GM12878 (cell line): ENCODE measurements around the gene CFDP1. TPM values are rescaled to one million over a fixed set of nuclear protein-coding genes. Genes with fewer than 3 reads are reported as not detected.

Experiments
- ATAC-seq: fragments of 200-7000 bp; cut with Tn5 transposase; 3 replicates; pipeline ENCODE4 v1.9.1; 2020; ENCODE audit warnings: mild to moderate bottlenecking, moderate library complexity
- BruUV-seq: library from RNA; stranded (reverse); fragments of 400-500 nt; replicated peaks from 2 replicates; lab custom pipeline; 2021; lab: Mats Ljungman, UMichigan
- CTCF ChIA-PET: fragments of 300-600 bp; sonication (Branson Sonifier 250); formaldehyde crosslinking; extraction: SDS; loops from one replicate; lab custom pipeline; 2021; ENCODE audit warnings: inconsistent platforms; lab: Yijun Ruan, JAX
- POLR2A ChIA-PET: fragments of 350-600 bp; formaldehyde crosslinking; extraction: SDS; loops from one replicate; lab custom pipeline; 2021; ENCODE audit warnings: inconsistent platforms; lab: Charles Lee
- RAD21 ChIA-PET: fragments of 300-600 bp; sonication (Branson Sonifier 250); formaldehyde crosslinking; loops from one replicate; lab custom pipeline; 2023; ENCODE audit warnings: antibody characterized with exemption; ENCODE audit not compliant: unreplicated experiment; lab: Charles Lee
- SMC1A ChIA-PET: fragments of 300-600 bp; sonication (Branson Sonifier 250); formaldehyde crosslinking; loops from one replicate; lab custom pipeline; 2023; ENCODE audit not compliant: unreplicated experiment, uncharacterized antibody; lab: Charles Lee
- DNase-seq: peaks from one replicate; pipeline ENCODE4 v3.0.0-alpha.2; 2011; ENCODE audit warnings: low read depth, low spot score
- FAIRE-seq: peaks from 3 replicates; lab custom pipeline; 2011; peaks lifted over from hg19 to GRCh38; lab: Jason Lieb, UNC
- H2AFZ ChIP-seq: 2 replicates; pipeline ENCODE4 v1.6.0; 2011; ENCODE audit warnings: low read depth, low read length, control low read depth; ENCODE audit not compliant: control insufficient read depth
- H3K27ac ChIP-seq: 2 replicates; pipeline ENCODE4 v1.5.1; 2011; ENCODE audit warnings: control low read depth; ENCODE audit not compliant: control insufficient read depth, insufficient read depth
- H3K27me3 ChIP-seq, 2 experiments: replicated peaks in 1 of 2; 2 replicates each; pipeline versions ENCODE4 v1.6.0 to v1.6.1; 2011; ENCODE audit warnings: low read length in 1 of 2; ENCODE audit not compliant: control insufficient read depth in 2 of 2, insufficient read depth in 2 of 2
- H3K36me3 ChIP-seq, 2 experiments: 2 replicates each; pipeline ENCODE4 v1.5.1; 2011; ENCODE audit warnings: low read length in 1 of 2; ENCODE audit not compliant: control insufficient read depth in 2 of 2, insufficient read depth in 2 of 2
- H3K4me1 ChIP-seq: 2 replicates; pipeline ENCODE4 v1.6.1; 2011; ENCODE audit warnings: mild to moderate bottlenecking, low read length, moderate library complexity, mixed read lengths; ENCODE audit not compliant: control insufficient read depth, insufficient read depth
- H3K4me2 ChIP-seq: 2 replicates; pipeline ENCODE4 v1.6.0; 2011; ENCODE audit warnings: control low read depth; ENCODE audit not compliant: control insufficient read depth, insufficient read depth
- H3K4me3 ChIP-seq: fragments of 200-600 bp; sonication (generic); 2 replicates; pipeline ENCODE4 v1.5.1; 2016
- H3K79me2 ChIP-seq: 2 replicates; pipeline ENCODE4 v1.6.0; 2011; ENCODE audit warnings: low read length; ENCODE audit not compliant: control insufficient read depth, insufficient read depth
- H3K9ac ChIP-seq: 2 replicates; pipeline ENCODE4 v1.8.0; 2011; ENCODE audit warnings: low read length, control low read depth, mixed read lengths; ENCODE audit not compliant: control insufficient read depth, insufficient read depth
- H3K9me3 ChIP-seq: replicated peaks from 3 replicates; pipeline ENCODE4 v1.5.1; 2011; ENCODE audit warnings: mild to moderate bottlenecking, low read length; ENCODE audit not compliant: control insufficient read depth, insufficient read depth
- H4K20me1 ChIP-seq: 2 replicates; pipeline ENCODE4 v1.6.0; 2011; ENCODE audit not compliant: control insufficient read depth, insufficient read depth
- BACH1 ChIP-seq: fragments of 450-650 bp; IDR thresholded peaks from 2 replicates; pipeline ENCODE4 v1.6.1; 2017; ENCODE audit warnings: mild to moderate bottlenecking, borderline replicate concordance
- BCL11A ChIP-seq: IDR thresholded peaks from 2 replicates; pipeline ENCODE4 v1.6.1; 2011; ENCODE audit warnings: low read depth, low read length
- E2F8 ChIP-seq: fragments of 450-650 bp; IDR thresholded peaks from 2 replicates; pipeline ENCODE4 v1.6.1; 2018; ENCODE audit warnings: mild to moderate bottlenecking, low read depth, moderate library complexity; ENCODE audit not compliant: partially characterized antibody
- FOS ChIP-seq: IDR thresholded peaks from 3 replicates; pipeline ENCODE4 v1.6.1; 2011; ENCODE audit warnings: borderline replicate concordance; ENCODE audit not compliant: insufficient read length; ENCODE audit errors: extremely low read depth
- HDGF ChIP-seq: fragments of 450-650 bp; IDR thresholded peaks from 2 replicates; pipeline ENCODE4 v1.6.1; 2016; ENCODE audit warnings: antibody characterized with exemption
- IRF4 ChIP-seq: IDR thresholded peaks from 2 replicates; pipeline ENCODE4 v1.6.1; 2011; ENCODE audit warnings: low read depth, low read length
- LARP7 ChIP-seq: fragments of 450-650 bp; IDR thresholded peaks from 2 replicates; pipeline ENCODE4 v1.6.1; 2017; ENCODE audit warnings: mild to moderate bottlenecking
- MYB ChIP-seq: fragments of 150-350 bp; IDR thresholded peaks from 2 replicates; pipeline ENCODE4 v1.6.1; 2014; ENCODE audit warnings: mild to moderate bottlenecking, low read depth, low read length, borderline replicate concordance
- MYC ChIP-seq: IDR thresholded peaks from 2 replicates; pipeline ENCODE4 v1.6.1; 2011; ENCODE audit warnings: mild to moderate bottlenecking, low read length, moderate library complexity, inconsistent platforms; ENCODE audit not compliant: insufficient read depth, insufficient replicate concordance, insufficient read length, severe bottlenecking
- POLR2A ChIP-seq: IDR thresholded peaks from 2 replicates; pipeline ENCODE4 v1.6.1; 2011; ENCODE audit warnings: low read depth, mild to moderate bottlenecking, low read length
- POU2F2 ChIP-seq: IDR thresholded peaks from 3 replicates; pipeline ENCODE4 v1.6.1; 2011; ENCODE audit warnings: low read depth, mild to moderate bottlenecking, low read length, borderline replicate concordance
- RBBP5 ChIP-seq: fragments of 200-600 bp; sonication (generic); conservative IDR thresholded peaks from 2 replicates; pipeline ENCODE4 v1.6.1; 2016
- SIX5 ChIP-seq: IDR thresholded peaks from 2 replicates; pipeline ENCODE4 v1.6.1; 2011; ENCODE audit warnings: mild to moderate bottlenecking, low read depth, low read length, moderate library complexity; ENCODE audit not compliant: severe bottlenecking
- SPI1 ChIP-seq: IDR thresholded peaks from 2 replicates; pipeline ENCODE4 v1.6.1; 2011; ENCODE audit warnings: low read depth, mild to moderate bottlenecking, low read length, moderate library complexity, borderline replicate concordance; ENCODE audit not compliant: insufficient read depth
- SUZ12 ChIP-seq: fragments of 200-600 bp; sonication (generic); IDR thresholded peaks from one replicate; pipeline ENCODE4 v1.6.1; 2018; ENCODE audit warnings: antibody characterized with exemption, mild to moderate bottlenecking; ENCODE audit not compliant: unreplicated experiment
- TAF1 ChIP-seq: IDR thresholded peaks from 2 replicates; pipeline ENCODE4 v1.6.1; 2011; ENCODE audit warnings: mild to moderate bottlenecking, low read depth, low read length, borderline replicate concordance
- TBL1XR1 ChIP-seq: IDR thresholded peaks from 2 replicates; pipeline ENCODE4 v1.6.1; 2012; ENCODE audit warnings: low read depth, low read length, improper control_type of control experiment
- TCF3 ChIP-seq: IDR thresholded peaks from 2 replicates; pipeline ENCODE4 v1.6.1; 2012; ENCODE audit warnings: low read depth, mild to moderate bottlenecking, low read length, borderline replicate concordance; ENCODE audit not compliant: insufficient read depth
- WRNIP1 ChIP-seq: IDR thresholded peaks from 2 replicates; pipeline ENCODE4 v1.6.1; 2011; ENCODE audit warnings: low read depth, low read length, improper control_type of control experiment, borderline replicate concordance
- WGBS: methylation state at CpG from one replicate; pipeline ENCODE4 v1.1.6; 2016; ENCODE audit warnings: low lambda C conversion rate; ENCODE audit not compliant: insufficient replicate concordance, insufficient coverage; ENCODE audit errors: missing lambda C conversion rate; 5-methylcytosine and 5-hydroxymethylcytosine counted together
- in situ Hi-C: fragments of 300-500 bp; cut with MboI; formaldehyde crosslinking; loops from 9 replicates; pipeline ENCODE4 v1.14.3; 2018; ENCODE audit warnings: mixed read lengths
- intact Hi-C: fragments of 100-400 bp; cut with micrococcal nuclease; formaldehyde crosslinking; loops from one replicate; pipeline ENCODE4 v1.14.2; 2022; ENCODE audit not compliant: unreplicated experiment
- polyA plus RNA-seq, 11 experiments: library from polyadenylated mRNA; depleted of rRNA in 4 of 11; unstranded in 6 of 11; stranded (reverse) in 5 of 11; fragments of >200 nt; fragmentation: Nextera tagmentation in 4 of 11; fragmentation: Illumina TruSeq in 1 of 11; extraction: Ambion mirVana in 4 of 11; extraction: Trizol in 1 of 11; gene quantifications; 1 replicate in 1 of 11; 2 replicates in 10 of 11; pipeline versions ENCODE4 v1.2.1 to v1.2.3, GENCODE V29; 2011 to 2016; ENCODE audit warnings: inconsistent platforms in 2 of 11, missing spikeins in 2 of 11, low read depth in 1 of 11
- total RNA-seq, 4 experiments: library from RNA; depleted of rRNA in 3 of 4; stranded (reverse); fragments of >200 nt in 3 of 4; fragmentation: Illumina TruSeq in 1 of 4; extraction: Trizol in 1 of 4; gene quantifications; 2 replicates each; pipeline versions ENCODE4 v1.2.1 to v1.2.3, GENCODE V29; 2013 to 2021
- TF ChIP-seq, protein P1 (sequence below): fragments of 450-650 bp; formaldehyde crosslinking; IDR thresholded peaks from 2 replicates; pipeline ENCODE4 v1.4.0; 2022; ENCODE audit warnings: mild to moderate bottlenecking, moderate library complexity

CFDP1 gene
- total and polyA plus RNA-seq, 10 of the 15 experiments (the other 5 are each of a cell fraction or from before 2014, with no cell fraction given) = 22.3 to 64.8 (median 36.7) TPM

DNA sequence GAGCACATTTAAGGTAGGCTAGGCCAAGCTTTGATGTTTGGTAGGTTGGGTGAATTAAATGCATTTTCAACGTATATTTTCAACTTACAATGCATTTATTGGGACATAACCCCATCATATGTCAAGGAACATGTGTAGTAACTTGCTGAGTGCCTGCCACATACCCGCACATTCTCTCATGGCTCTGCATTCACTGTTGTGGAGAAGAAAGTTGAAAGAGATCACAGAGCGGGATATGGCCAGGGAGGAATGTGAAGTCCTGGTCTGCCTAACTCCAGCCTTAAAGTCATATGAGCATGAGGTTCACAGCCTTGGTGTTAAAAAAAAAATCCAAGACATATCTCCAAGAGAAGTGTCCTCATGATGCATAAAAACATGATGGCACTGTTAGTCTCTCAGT, 79.1 kb downstream of the CFDP1 start:
- intact Hi-C loops (no loop called here), in situ Hi-C loops (no loop called here)
- H3K27me3 ChIP-seq = no peaks in the 10 kb centered on the region
- POLR2A ChIA-PET = no interaction called here
- no peak overlapping the region for H3K4me3 ChIP-seq
- CTCF ChIA-PET = no interaction called here
- DNase-seq (no peak), FAIRE-seq (no peak), ATAC-seq (no peak)
- no peaks in the 10 kb centered on the region for H3K79me2 ChIP-seq
- no peaks in the 10 kb centered on the region for H3K4me1 ChIP-seq
- TF ChIP-seq, protein P1, sequence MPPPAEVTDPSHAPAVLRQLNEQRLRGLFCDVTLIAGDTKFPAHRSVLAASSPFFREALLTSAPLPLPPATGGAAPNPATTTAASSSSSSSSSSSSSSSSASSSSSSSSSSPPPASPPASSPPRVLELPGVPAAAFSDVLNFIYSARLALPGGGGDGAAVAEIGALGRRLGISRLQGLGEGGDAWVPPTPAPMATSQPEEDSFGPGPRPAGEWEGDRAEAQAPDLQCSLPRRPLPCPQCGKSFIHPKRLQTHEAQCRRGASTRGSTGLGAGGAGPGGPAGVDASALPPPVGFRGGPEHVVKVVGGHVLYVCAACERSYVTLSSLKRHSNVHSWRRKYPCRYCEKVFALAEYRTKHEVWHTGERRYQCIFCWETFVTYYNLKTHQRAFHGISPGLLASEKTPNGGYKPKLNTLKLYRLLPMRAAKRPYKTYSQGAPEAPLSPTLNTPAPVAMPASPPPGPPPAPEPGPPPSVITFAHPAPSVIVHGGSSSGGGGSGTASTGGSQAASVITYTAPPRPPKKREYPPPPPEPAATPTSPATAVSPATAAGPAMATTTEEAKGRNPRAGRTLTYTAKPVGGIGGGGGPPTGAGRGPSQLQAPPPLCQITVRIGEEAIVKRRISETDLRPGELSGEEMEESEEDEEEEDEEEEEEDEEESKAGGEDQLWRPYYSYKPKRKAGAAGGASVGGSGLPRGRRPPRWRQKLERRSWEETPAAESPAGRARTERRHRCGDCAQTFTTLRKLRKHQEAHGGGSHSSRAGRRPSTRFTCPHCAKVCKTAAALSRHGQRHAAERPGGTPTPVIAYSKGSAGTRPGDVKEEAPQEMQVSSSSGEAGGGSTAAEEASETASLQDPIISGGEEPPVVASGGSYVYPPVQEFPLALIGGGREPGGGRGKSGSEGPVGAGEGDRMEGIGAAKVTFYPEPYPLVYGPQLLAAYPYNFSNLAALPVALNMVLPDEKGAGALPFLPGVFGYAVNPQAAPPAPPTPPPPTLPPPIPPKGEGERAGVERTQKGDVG (CRISPR knock-in tag) = no peak
- TF ChIP-seq TAF1 (no peak), BCL11A (no peak), SUZ12 (no peak), MYB (no peak), MYC (no peak), FOS (no peak), RBBP5 (no peak), TCF3 (no peak), SIX5 (no peak), HDGF (no peak), POU2F2 (no peak), TBL1XR1 (no peak), LARP7 (no peak), IRF4 (no peak), BACH1 (no peak), E2F8 (no peak), WRNIP1 (no peak), POLR2A (no peak), SPI1 (no peak)
- BruUV-seq = no TSS peak
- SMC1A ChIA-PET = no interaction called here
- H3K4me2 ChIP-seq = no peak overlapping the region
- H3K9ac ChIP-seq = no peak overlapping the region
- H3K36me3 ChIP-seq = no peaks in the 10 kb centered on the region
- no peak overlapping the region for H3K27ac ChIP-seq
- RAD21 ChIA-PET = no interaction called here
- H4K20me1 ChIP-seq = no peaks in the 10 kb centered on the region
- no peak overlapping the region for H2AFZ ChIP-seq
- H3K9me3 ChIP-seq = no peaks in the 10 kb centered on the region
- 95% methylated on average over 3 of the region's 3 CpGs for WGBS
